Endothelial cell of umbilical vein (primary cell): ENCODE results near the gene CCDC183. TPM values are rescaled to one million over a fixed set of nuclear protein-coding genes. Genes with fewer than 3 reads are reported as not detected.
"Not testable (repeated sequence)": the region's sequence is repeated elsewhere in the genome, so short reads cannot be mapped to it uniquely, and the experiment has no call there.

Experiments
- BruUV-seq: library from RNA; stranded (reverse); fragments of 400-500 nt; replicated peaks from 2 replicates; lab custom pipeline; 2021; lab: Mats Ljungman, UMichigan
- CTCF ChIA-PET: fragments of 300-600, 350-600 bp; sonication (Branson Sonifier 250); formaldehyde crosslinking; loops from one replicate; lab custom pipeline; 2021; ENCODE audit warnings: antibody characterized with exemption, inconsistent platforms; lab: Charles Lee
- POLR2A ChIA-PET: fragments of 300-600, 350-600 bp; sonication (Branson Sonifier 250); formaldehyde crosslinking; loops from one replicate; lab custom pipeline; 2021; ENCODE audit warnings: antibody characterized with exemption, inconsistent platforms; lab: Charles Lee
- DNase-seq: peaks from one replicate; pipeline ENCODE4 v3.0.0-alpha.2; 2011; ENCODE audit warnings: low read depth, low spot score
- FAIRE-seq: peaks from 2 replicates; lab custom pipeline; 2011; peaks lifted over from hg19 to GRCh38; lab: Jason Lieb, UNC
- H2AFZ ChIP-seq: 2 replicates; pipeline ENCODE4 v1.6.0; 2012; ENCODE audit warnings: low read depth, low read length, control low read depth, inconsistent platforms
- H3K27ac ChIP-seq: 2 replicates; pipeline ENCODE4 v1.5.1; 2011; ENCODE audit warnings: low read depth, mild to moderate bottlenecking, control low read depth, low read length, moderate library complexity; ENCODE audit not compliant: insufficient read depth
- H3K27me3 ChIP-seq, 2 experiments: 2 replicates each; pipeline versions ENCODE4 v1.6.0 to v1.6.1; 2011; ENCODE audit warnings: low read length in 2 of 2, mixed read lengths in 1 of 2; ENCODE audit not compliant: control insufficient read depth in 2 of 2, insufficient read depth in 2 of 2
- H3K36me3 ChIP-seq, 2 experiments: 2 replicates in 1 of 2; 3 replicates in 1 of 2; pipeline ENCODE4 v1.5.1; 2011; ENCODE audit warnings: low read length in 2 of 2, mild to moderate bottlenecking in 1 of 2, moderate library complexity in 1 of 2; ENCODE audit not compliant: control insufficient read depth in 2 of 2, insufficient read depth in 2 of 2; ENCODE audit errors: extremely low read depth in 1 of 2
- H3K4me1 ChIP-seq: 3 replicates; pipeline ENCODE4 v1.5.1; 2011; ENCODE audit warnings: mild to moderate bottlenecking, low read length; ENCODE audit not compliant: control insufficient read depth, insufficient read depth; ENCODE audit errors: extremely low read depth
- H3K4me2 ChIP-seq: 2 replicates; pipeline ENCODE4 v1.6.1; 2011; ENCODE audit warnings: low read length, control low read depth, mixed read lengths; ENCODE audit not compliant: insufficient read depth
- H3K4me3 ChIP-seq, 3 experiments: fragments of 200-600 bp in 1 of 3; sonication (generic), shearing (Covaris generic) in 1 of 3; replicated peaks in 1 of 3; 2 replicates each; pipeline ENCODE4 v1.5.1; 2011 to 2016; ENCODE audit warnings: control low read depth in 3 of 3, low read length in 3 of 3, mild to moderate bottlenecking in 2 of 3, inconsistent platforms in 1 of 3, low read depth in 1 of 3, moderate library complexity in 1 of 3; ENCODE audit not compliant: insufficient read depth in 1 of 3
- H3K79me2 ChIP-seq: 2 replicates; pipeline ENCODE4 v1.6.0; 2012; ENCODE audit warnings: low read length, inconsistent platforms; ENCODE audit not compliant: control insufficient read depth, insufficient read depth
- H3K9ac ChIP-seq: replicated peaks from 2 replicates; pipeline ENCODE3; 2011; ENCODE audit warnings: low read length, control low read depth; ENCODE audit not compliant: insufficient read depth; ENCODE audit errors: extremely low read depth
- H3K9me1 ChIP-seq: replicated peaks from 3 replicates; pipeline ENCODE4 v1.6.0; 2011; ENCODE audit warnings: mild to moderate bottlenecking, low read length; ENCODE audit not compliant: control insufficient read depth, insufficient read depth; ENCODE audit errors: extremely low read depth
- H3K9me3 ChIP-seq: replicated peaks from 2 replicates; pipeline ENCODE4 v1.5.1; 2012; ENCODE audit warnings: low read length, inconsistent platforms; ENCODE audit not compliant: control insufficient read depth, insufficient read depth
- H4K20me1 ChIP-seq: replicated peaks from 2 replicates; pipeline ENCODE3; 2011; ENCODE audit warnings: mild to moderate bottlenecking, low read length; ENCODE audit not compliant: control insufficient read depth, insufficient read depth; ENCODE audit errors: extremely low read depth
- EZH2 ChIP-seq: IDR thresholded peaks from 2 replicates; pipeline ENCODE4 v1.6.1; 2012; ENCODE audit warnings: borderline replicate concordance, low read depth, mild to moderate bottlenecking, moderate library complexity, low read length, inconsistent platforms; ENCODE audit not compliant: severe bottlenecking
- FOS ChIP-seq: IDR thresholded peaks from 2 replicates; pipeline ENCODE4 v1.6.1; 2011; ENCODE audit warnings: mild to moderate bottlenecking, low read length, moderate library complexity, borderline replicate concordance; ENCODE audit not compliant: insufficient read depth
- GATA2 ChIP-seq: IDR thresholded peaks from 2 replicates; pipeline ENCODE4 v1.7.0; 2011; ENCODE audit warnings: low read depth, mild to moderate bottlenecking, moderate library complexity, mixed read lengths, low read length; ENCODE audit not compliant: insufficient read length, insufficient read depth
- JUN ChIP-seq: IDR thresholded peaks from 2 replicates; pipeline ENCODE4 v1.6.1; 2011; ENCODE audit warnings: borderline replicate concordance, low read depth; ENCODE audit not compliant: insufficient read length, insufficient read depth
- MAX ChIP-seq: IDR thresholded peaks from 2 replicates; pipeline ENCODE4 v1.6.1; 2011; ENCODE audit not compliant: insufficient read depth, insufficient read length
- MYC ChIP-seq: IDR thresholded peaks from one replicate; pipeline ENCODE4 v1.6.1; 2011; ENCODE audit warnings: mild to moderate bottlenecking, low read depth, low read length
- POLR2A ChIP-seq: IDR thresholded peaks from 2 replicates; pipeline ENCODE4 v1.6.1; 2012; ENCODE audit warnings: low read depth, mild to moderate bottlenecking, control low read depth, low read length
- POLR2AphosphoS5 ChIP-seq: IDR thresholded peaks from 2 replicates; pipeline ENCODE4 v1.6.1; 2012; ENCODE audit warnings: low read depth, mild to moderate bottlenecking, control low read depth, low read length, moderate library complexity; ENCODE audit not compliant: insufficient read depth
- dilution Hi-C: fragments of 300-500 bp; cut with MboI; formaldehyde crosslinking; loops from one replicate; pipeline ENCODE4 v1.15.0; 2019; ENCODE audit warnings: low sequenced_read_pairs; ENCODE audit not compliant: extremely low pct_ligation_motif_present
- intact Hi-C: fragments of 100-400 bp; cut with micrococcal nuclease; formaldehyde crosslinking; loops from one replicate; pipeline ENCODE4 v1.10.0; 2022
- polyA plus RNA-seq, 4 experiments: library from polyadenylated mRNA; depleted of rRNA in 3 of 4; stranded (reverse) in 3 of 4; unstranded in 1 of 4; fragments of >200 nt; gene quantifications; 2 replicates each; pipeline versions ENCODE4 v1.2.1 to v1.2.3, GENCODE V29; 2011 to 2012; ENCODE audit warnings: missing spikeins in 1 of 4
- total RNA-seq: library from RNA; stranded (reverse); gene quantifications from 2 replicates; pipeline ENCODE4 v1.2.3, GENCODE V29; 2021
- TF ChIP-seq, protein P1 (sequence below), 2 donors: IDR thresholded peaks; 1 replicate in 1 of 2; 2 replicates in 1 of 2; pipeline ENCODE4 v1.5.1; 2011; ENCODE audit warnings: low read length in 2 of 2, mild to moderate bottlenecking in 2 of 2, moderate library complexity in 2 of 2, control low read depth in 1 of 2, inconsistent platforms in 1 of 2, low read depth in 1 of 2; ENCODE audit not compliant: insufficient read depth in 1 of 2; ENCODE audit errors: extremely low read depth in 1 of 2

The CCDC183 gene
- total and polyA plus RNA-seq, 2 donors (not counting 3 experiments of a cell fraction or from before 2014, with no cell fraction given) = 0.50 TPM; not detected in 1

- H3K27ac ChIP-seq = no peak overlapping the region
- H3K36me3 ChIP-seq = peaks cover 0 to 2% of the 10 kb centered on the region in 2 experiments
- TF ChIP-seq GATA2 = no peak
- no peak for TF ChIP-seq POLR2A
- TF ChIP-seq MAX = no peak
- TF ChIP-seq, protein P1, sequence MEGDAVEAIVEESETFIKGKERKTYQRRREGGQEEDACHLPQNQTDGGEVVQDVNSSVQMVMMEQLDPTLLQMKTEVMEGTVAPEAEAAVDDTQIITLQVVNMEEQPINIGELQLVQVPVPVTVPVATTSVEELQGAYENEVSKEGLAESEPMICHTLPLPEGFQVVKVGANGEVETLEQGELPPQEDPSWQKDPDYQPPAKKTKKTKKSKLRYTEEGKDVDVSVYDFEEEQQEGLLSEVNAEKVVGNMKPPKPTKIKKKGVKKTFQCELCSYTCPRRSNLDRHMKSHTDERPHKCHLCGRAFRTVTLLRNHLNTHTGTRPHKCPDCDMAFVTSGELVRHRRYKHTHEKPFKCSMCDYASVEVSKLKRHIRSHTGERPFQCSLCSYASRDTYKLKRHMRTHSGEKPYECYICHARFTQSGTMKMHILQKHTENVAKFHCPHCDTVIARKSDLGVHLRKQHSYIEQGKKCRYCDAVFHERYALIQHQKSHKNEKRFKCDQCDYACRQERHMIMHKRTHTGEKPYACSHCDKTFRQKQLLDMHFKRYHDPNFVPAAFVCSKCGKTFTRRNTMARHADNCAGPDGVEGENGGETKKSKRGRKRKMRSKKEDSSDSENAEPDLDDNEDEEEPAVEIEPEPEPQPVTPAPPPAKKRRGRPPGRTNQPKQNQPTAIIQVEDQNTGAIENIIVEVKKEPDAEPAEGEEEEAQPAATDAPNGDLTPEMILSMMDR (IDR thresholded peaks at IDR 0.05; ENCODE audit: extremely low read depth in 1 of 2, insufficient read depth in 1 of 2, low read depth in 1 of 2, low read length in 2 of 2) = no peak
- no peak for TF ChIP-seq POLR2AphosphoS5
- no peak for TF ChIP-seq FOS
- TF ChIP-seq EZH2 = no peak
- no peak for TF ChIP-seq MYC
- no peak for TF ChIP-seq JUN
- no TSS peak for BruUV-seq
- no peak overlapping the region for H3K4me2 ChIP-seq
- H3K9me1 ChIP-seq = no peaks in the 10 kb centered on the region
- DNase-seq (no peak), FAIRE-seq (no peak)
- peaks cover 19 to 23% of the 10 kb centered on the region in 2 experiments for H3K27me3 ChIP-seq
- CTCF ChIA-PET = interaction anchor here (1.5 kb wide), 1 partner anchor 29 kb away, joined by 5 read pairs; no protein-coding TSS in a partner anchor
- H3K9ac ChIP-seq = no peak overlapping the region
- H2AFZ ChIP-seq = no peak overlapping the region
- no peak overlapping the region for H3K4me3 ChIP-seq
- POLR2A ChIA-PET = no interaction called here
- intact Hi-C loops = loop anchor here (5.0 kb wide), 3 partner anchors 52 to 92 kb away; partner anchors contain the start of genes PHPT1 and TRAF2
- H3K79me2 ChIP-seq = peaks cover 1% of the 10 kb centered on the region
- no peaks in the 10 kb centered on the region for H4K20me1 ChIP-seq
- dilution Hi-C loops = no loop called here
- no peaks in the 10 kb centered on the region for H3K9me3 ChIP-seq
- H3K4me1 ChIP-seq = peaks cover 7% of the 10 kb centered on the region
These were observed 1.2 kb upstream of the CCDC183 start for GRCh38 chr9:136795000-136795348.

GRCh38 chr9:136796775-136797347, 723 bp downstream of the CCDC183 start:
- H3K4me1 ChIP-seq, H3K9me3 ChIP-seq, FAIRE-seq, H2AFZ ChIP-seq, intact Hi-C loops, H3K9me1 ChIP-seq, H3K4me3 ChIP-seq, dilution Hi-C loops, H3K4me2 ChIP-seq, H3K27ac ChIP-seq, H3K79me2 ChIP-seq, H4K20me1 ChIP-seq, H3K36me3 ChIP-seq, DNase-seq, H3K9ac ChIP-seq, POLR2A ChIA-PET, BruUV-seq: not testable (repeated sequence)
- H3K27me3 ChIP-seq = peaks cover 26 to 27% of the 10 kb centered on the region in 2 experiments
- CTCF ChIA-PET = interaction anchor here (1.2 to 1.3 kb wide), 2 partner anchors 45 to 233 kb away, joined by 3 read pairs; partner anchors contain the start of gene AJM1
